IMR-90 (cell line): ENCODE data around the gene GRIK1. TPM values are rescaled to one million over a fixed set of nuclear protein-coding genes. Genes with fewer than 3 reads are reported as not detected.

Experiments used
- ATAC-seq: fragments of 200-7000 bp; cut with Tn5 transposase; 2 replicates; pipeline ENCODE4 v1.9.1; 2020; ENCODE audit warnings: low read depth, mild to moderate bottlenecking, moderate library complexity
- BruUV-seq: library from RNA; stranded (reverse); fragments of 400-500 nt; replicated peaks from 2 replicates; lab custom pipeline; 2021; lab: Mats Ljungman, UMichigan
- CTCF ChIA-PET: fragments of 300-600 bp; formaldehyde crosslinking; extraction: SDS; loops from one replicate; lab custom pipeline; 2021; ENCODE audit warnings: antibody characterized with exemption; lab: Yijun Ruan, JAX
- POLR2A ChIA-PET: fragments of 300-600 bp; sonication (Branson Sonifier 250); formaldehyde crosslinking; loops from one replicate; lab custom pipeline; 2022; ENCODE audit warnings: antibody characterized with exemption; ENCODE audit not compliant: unreplicated experiment; lab: Charles Lee
- DNase-seq: peaks from one replicate; pipeline ENCODE4 v3.0.0; 2013
- H2AFZ ChIP-seq: replicated peaks from 2 replicates; pipeline ENCODE3; 2013; ENCODE audit warnings: low read length, mild to moderate bottlenecking; ENCODE audit not compliant: poor library complexity
- H2AK5ac ChIP-seq: 2 replicates; pipeline ENCODE4 v1.6.1; 2013; ENCODE audit warnings: low read depth, low read length, inconsistent platforms
- H2AK9ac ChIP-seq: replicated peaks from 2 replicates; pipeline ENCODE3; 2013; ENCODE audit warnings: mild to moderate bottlenecking, low read depth, low read length, moderate library complexity; ENCODE audit not compliant: poor library complexity
- H2BK120ac ChIP-seq: 2 replicates; pipeline ENCODE4 v1.6.1; 2013; ENCODE audit warnings: low read depth, low read length, inconsistent platforms
- H2BK15ac ChIP-seq: 3 replicates; pipeline ENCODE4 v1.6.1; 2013; ENCODE audit warnings: low read depth, low read length, inconsistent platforms
- H2BK20ac ChIP-seq: 2 replicates; pipeline ENCODE4 v1.6.1; 2013; ENCODE audit warnings: low read depth, mild to moderate bottlenecking, inconsistent platforms, low read length, moderate library complexity
- H2BK5ac ChIP-seq: 2 replicates; pipeline ENCODE4 v1.6.1; 2013; ENCODE audit warnings: mild to moderate bottlenecking, low read depth, low read length, inconsistent platforms; ENCODE audit not compliant: poor library complexity, severe bottlenecking
- H3K14ac ChIP-seq: replicated peaks from 2 replicates; pipeline ENCODE4 v1.6.1; 2013; ENCODE audit warnings: low read depth, low read length, inconsistent platforms
- H3K18ac ChIP-seq: 2 replicates; pipeline ENCODE4 v1.6.1; 2013; ENCODE audit warnings: low read depth, low read length, control low read depth
- H3K23ac ChIP-seq: 2 replicates; pipeline ENCODE4 v1.6.1; 2013; ENCODE audit warnings: low read depth, low read length, inconsistent platforms
- H3K27ac ChIP-seq: 2 replicates; pipeline ENCODE4 v1.5.1; 2013; ENCODE audit warnings: mild to moderate bottlenecking, control low read depth, low read length; ENCODE audit not compliant: insufficient read depth
- H3K27me3 ChIP-seq: 2 replicates; pipeline ENCODE4 v1.6.1; 2013; ENCODE audit warnings: low read length; ENCODE audit not compliant: control insufficient read depth, insufficient read depth
- H3K36me3 ChIP-seq: 2 replicates; pipeline ENCODE4 v1.6.1; 2013; ENCODE audit warnings: low read length, mixed read lengths; ENCODE audit not compliant: control insufficient read depth, insufficient read depth
- H3K4ac ChIP-seq: 2 replicates; pipeline ENCODE4 v1.6.1; 2013; ENCODE audit warnings: low read depth, low read length, inconsistent platforms
- H3K4me1 ChIP-seq: 2 replicates; pipeline ENCODE4 v1.6.1; 2013; ENCODE audit warnings: low read length, mixed read lengths; ENCODE audit not compliant: control insufficient read depth, insufficient read depth
- H3K4me2 ChIP-seq: 2 replicates; pipeline ENCODE4 v1.6.1; 2013; ENCODE audit warnings: low read depth, mild to moderate bottlenecking, control low read depth, low read length, moderate library complexity
- H3K4me3 ChIP-seq: 2 replicates; pipeline ENCODE4 v1.5.1; 2013; ENCODE audit warnings: low read depth, mild to moderate bottlenecking, control low read depth, low read length, moderate library complexity; ENCODE audit not compliant: insufficient read depth
- H3K56ac ChIP-seq: 2 replicates; pipeline ENCODE4 v1.6.1; 2013; ENCODE audit warnings: low read length, inconsistent platforms; ENCODE audit not compliant: insufficient read depth; ENCODE audit errors: extremely low read depth
- H3K79me1 ChIP-seq, 2 experiments: 2 replicates each; pipeline ENCODE4 v1.6.1; 2013; ENCODE audit warnings: low read length in 2 of 2, inconsistent platforms in 1 of 2, low read depth in 1 of 2
- H3K9ac ChIP-seq: 2 replicates; pipeline ENCODE4 v1.6.1; 2013; ENCODE audit warnings: low read depth, low read length, control low read depth
- H3K9me1 ChIP-seq: 2 replicates; pipeline ENCODE4 v1.6.1; 2013; ENCODE audit warnings: low read length, inconsistent platforms; ENCODE audit not compliant: insufficient read depth
- H3K9me3 ChIP-seq: 2 replicates; pipeline ENCODE4 v1.6.1; 2013; ENCODE audit warnings: low read length; ENCODE audit not compliant: control insufficient read depth, insufficient read depth
- H4K20me1 ChIP-seq: 2 replicates; pipeline ENCODE4 v1.6.1; 2013; ENCODE audit warnings: low read length, inconsistent platforms; ENCODE audit not compliant: insufficient read depth
- H4K5ac ChIP-seq: 2 replicates; pipeline ENCODE4 v1.6.1; 2013; ENCODE audit warnings: mild to moderate bottlenecking, low read depth, low read length, control low read depth
- H4K8ac ChIP-seq, 2 experiments: 2 replicates each; pipeline ENCODE4 v1.6.1; 2013; ENCODE audit warnings: low read depth in 2 of 2, low read length in 2 of 2, control low read depth in 1 of 2, inconsistent platforms in 1 of 2
- H4K91ac ChIP-seq: 2 replicates; pipeline ENCODE4 v1.6.1; 2013; ENCODE audit warnings: low read depth, low read length, inconsistent platforms; ENCODE audit not compliant: insufficient read depth
- BHLHE40 ChIP-seq: fragments of 150-350 bp; IDR thresholded peaks from 2 replicates; pipeline ENCODE4 v1.6.1; 2016; ENCODE audit warnings: mild to moderate bottlenecking, low read depth, low read length
- CHD1 ChIP-seq: IDR thresholded peaks from 2 replicates; pipeline ENCODE4 v1.6.1; 2012; ENCODE audit warnings: low read depth, low read length, improper control_type of control experiment
- CTCF ChIP-seq: conservative IDR thresholded peaks from 2 replicates; pipeline ENCODE4 v1.5.1; 2012; ENCODE audit warnings: mild to moderate bottlenecking, low read depth, low read length, improper control_type of control experiment
- ELK1 ChIP-seq: fragments of 150-350 bp; IDR thresholded peaks from 2 replicates; pipeline ENCODE4 v1.6.1; 2016; ENCODE audit warnings: low read depth, mild to moderate bottlenecking, low read length, moderate library complexity, borderline replicate concordance
- FOS ChIP-seq: fragments of 150-350 bp; IDR thresholded peaks from 2 replicates; pipeline ENCODE4 v1.6.1; 2016; ENCODE audit warnings: low read depth, low read length
- MAFK ChIP-seq: IDR thresholded peaks from 2 replicates; pipeline ENCODE4 v1.6.1; 2012; ENCODE audit warnings: low read depth, low read length, improper control_type of control experiment
- MAZ ChIP-seq: IDR thresholded peaks from 2 replicates; pipeline ENCODE4 v1.6.1; 2012; ENCODE audit warnings: low read depth, mild to moderate bottlenecking, low read length, improper control_type of control experiment, moderate library complexity, borderline replicate concordance
- MXI1 ChIP-seq: IDR thresholded peaks from 2 replicates; pipeline ENCODE4 v1.6.1; 2012; ENCODE audit warnings: low read depth, mild to moderate bottlenecking, low read length, moderate library complexity, borderline replicate concordance
- NFE2L2 ChIP-seq: fragments of 150-350 bp; IDR thresholded peaks from 2 replicates; pipeline ENCODE4 v1.6.1; 2016; ENCODE audit warnings: low read depth, mild to moderate bottlenecking, low read length
- POLR2A ChIP-seq: IDR thresholded peaks from 2 replicates; pipeline ENCODE4 v1.6.1; 2012; ENCODE audit warnings: mild to moderate bottlenecking, low read depth, low read length
- RCOR1 ChIP-seq: IDR thresholded peaks from 2 replicates; pipeline ENCODE4 v1.6.1; 2012; ENCODE audit warnings: mild to moderate bottlenecking, low read length, improper control_type of control experiment; ENCODE audit not compliant: insufficient replicate concordance
- RFX5 ChIP-seq: IDR thresholded peaks from 2 replicates; pipeline ENCODE4 v1.8.0; 2012; ENCODE audit warnings: low read depth, mild to moderate bottlenecking, low read length, moderate library complexity
- SMC3 ChIP-seq: fragments of 150-350 bp; IDR thresholded peaks from 2 replicates; pipeline ENCODE4 v1.6.1; 2016; ENCODE audit warnings: low read depth, mild to moderate bottlenecking, antibody characterized with exemption, low read length, moderate library complexity
- USF2 ChIP-seq: fragments of 150-350 bp; IDR thresholded peaks from 2 replicates; pipeline ENCODE4 v1.6.1; 2017; ENCODE audit warnings: mild to moderate bottlenecking, antibody characterized with exemption, low read length, low read depth
- WGBS, 2 experiments: methylation state at CpG; one replicate each; pipeline versions ENCODE4 v1.1.5 to v1.1.7; 2013; ENCODE audit warnings: missing lambda C conversion rate in 2 of 2; ENCODE audit not compliant: insufficient read length in 1 of 2; ENCODE audit errors: extremely low coverage in 2 of 2; 5-methylcytosine and 5-hydroxymethylcytosine counted together
- dilution Hi-C: fragments of 300-500 bp; cut with HindIII; formaldehyde crosslinking; loops from one replicate; pipeline ENCODE4 v1.14.3; 2018; ENCODE audit warnings: low sequenced_read_pairs; ENCODE audit not compliant: unreplicated experiment
- in situ Hi-C: fragments of 300-500 bp; cut with MboI; formaldehyde crosslinking; loops from 3 replicates; pipeline ENCODE4 v1.14.3; 2019; ENCODE audit warnings: low sequenced_read_pairs, inconsistent platforms, mixed read lengths
- intact Hi-C: fragments of 100-400 bp; cut with micrococcal nuclease; formaldehyde crosslinking; loops from 2 replicates; pipeline ENCODE4 v1.10.0; 2022
- polyA plus RNA-seq, 3 experiments: library from polyadenylated mRNA; depleted of rRNA; stranded (reverse); fragments of >200 nt; gene quantifications; 2 replicates each; pipeline ENCODE4 v1.2.3, GENCODE V29; 2012; ENCODE audit warnings: low replicate concordance in 1 of 3
- total RNA-seq: library from RNA; depleted of rRNA; stranded (reverse); fragments of >200 nt; gene quantifications from 2 replicates; pipeline ENCODE4 v1.2.3, GENCODE V29; 2012

The GRIK1 gene
- total and polyA plus RNA-seq, 2 of the 4 experiments (the other 2 are of a cell fraction): not detected

GRCh38 chr21:29821230-29821629, 118.6 kb downstream of the GRIK1 start:
- BruUV-seq: no TSS peak
- intact Hi-C loops: no loop called here
- CTCF ChIA-PET: no interaction called here

More at GRCh38 chr21:29821230-29821629, 118.6 kb downstream of the GRIK1 start:
- Histone ChIP-seq H3K14ac (no peak overlapping the region), H3K56ac (no peak overlapping the region), H2BK120ac (no peak overlapping the region), H4K20me1 (no peaks in the 10 kb centered on the region), H2AK5ac (no peak overlapping the region), H2AFZ (no peak overlapping the region), H3K18ac (no peak overlapping the region), H2AK9ac (no peak overlapping the region), H2BK15ac (no peak overlapping the region), H3K4ac (no peak overlapping the region), H4K5ac (no peak overlapping the region), H3K9me1 (no peaks in the 10 kb centered on the region), H2BK20ac (no peak overlapping the region), H4K91ac (no peak overlapping the region), H3K27ac (no peak overlapping the region), H3K9me3 (no peaks in the 10 kb centered on the region), H3K23ac (no peak overlapping the region), H3K79me1 (no peaks in the 10 kb centered on the region), H3K9ac (no peak overlapping the region), H4K8ac (no peak overlapping the region), H3K4me2 (no peak overlapping the region), H3K36me3 (no peaks in the 10 kb centered on the region), H3K4me1 (no peaks in the 10 kb centered on the region), H3K4me3 (no peak overlapping the region), H2BK5ac (no peak overlapping the region), H3K27me3 (no peaks in the 10 kb centered on the region; the same call in 1 of the 2 replicates)
- no peak for TF ChIP-seq FOS
- TF ChIP-seq ELK1: no peak
- no peak for TF ChIP-seq MAFK
- no peak for TF ChIP-seq CHD1
- no peak for TF ChIP-seq MAZ
- no peak for TF ChIP-seq MXI1
- no peak for TF ChIP-seq RFX5
- no peak for TF ChIP-seq SMC3
- TF ChIP-seq BHLHE40: no peak
- no peak for TF ChIP-seq RCOR1
- no peak for TF ChIP-seq NFE2L2
- TF ChIP-seq POLR2A: no peak
- no peak for TF ChIP-seq CTCF
- no peak for TF ChIP-seq USF2
- POLR2A ChIA-PET: no interaction called here
- DNase-seq: no peak
- WGBS, 2 experiments: no CpG with 5 or more reads among the region's 1 CpG
- dilution Hi-C loops: no loop called here
- ATAC-seq: no peak
- in situ Hi-C loops: no loop called here
